Fibroblast of mammary gland (primary cell): ENCODE data around the gene PAEP.

ENCODE experiments used
- DNase-seq: peaks from one replicate; pipeline ENCODE4 v3.0.0-alpha.2; 2010; ENCODE audit warnings: low read depth
- H3K4me3 ChIP-seq: 2 replicates; pipeline ENCODE4 v1.5.1; 2011; ENCODE audit warnings: low read depth, mild to moderate bottlenecking, low read length, moderate library complexity; ENCODE audit not compliant: control insufficient read depth
- TF ChIP-seq, protein P1 (sequence below): conservative IDR thresholded peaks from 2 replicates; pipeline ENCODE4 v1.5.1; 2011; ENCODE audit warnings: low read depth, low read length, inconsistent platforms; ENCODE audit not compliant: control insufficient read depth, insufficient read depth

The PAEP gene

DNA sequence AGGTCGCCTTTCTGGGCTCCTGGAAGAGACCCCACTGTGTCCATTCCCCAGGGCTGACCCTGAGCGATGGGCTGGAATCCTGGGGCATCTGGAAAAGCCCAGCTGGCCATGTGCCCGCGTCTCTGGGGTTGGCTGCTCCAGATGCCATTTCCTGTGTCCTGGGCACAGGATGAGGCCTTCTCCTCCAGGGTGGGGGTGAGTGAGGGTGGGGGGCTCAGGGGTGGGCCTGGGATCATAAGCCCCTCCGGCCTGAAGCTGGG is 30.7 kb downstream of the PAEP start:
- H3K4me3 ChIP-seq, result no peak overlapping the region
- DNase-seq, result no peak
- TF ChIP-seq, protein P1, sequence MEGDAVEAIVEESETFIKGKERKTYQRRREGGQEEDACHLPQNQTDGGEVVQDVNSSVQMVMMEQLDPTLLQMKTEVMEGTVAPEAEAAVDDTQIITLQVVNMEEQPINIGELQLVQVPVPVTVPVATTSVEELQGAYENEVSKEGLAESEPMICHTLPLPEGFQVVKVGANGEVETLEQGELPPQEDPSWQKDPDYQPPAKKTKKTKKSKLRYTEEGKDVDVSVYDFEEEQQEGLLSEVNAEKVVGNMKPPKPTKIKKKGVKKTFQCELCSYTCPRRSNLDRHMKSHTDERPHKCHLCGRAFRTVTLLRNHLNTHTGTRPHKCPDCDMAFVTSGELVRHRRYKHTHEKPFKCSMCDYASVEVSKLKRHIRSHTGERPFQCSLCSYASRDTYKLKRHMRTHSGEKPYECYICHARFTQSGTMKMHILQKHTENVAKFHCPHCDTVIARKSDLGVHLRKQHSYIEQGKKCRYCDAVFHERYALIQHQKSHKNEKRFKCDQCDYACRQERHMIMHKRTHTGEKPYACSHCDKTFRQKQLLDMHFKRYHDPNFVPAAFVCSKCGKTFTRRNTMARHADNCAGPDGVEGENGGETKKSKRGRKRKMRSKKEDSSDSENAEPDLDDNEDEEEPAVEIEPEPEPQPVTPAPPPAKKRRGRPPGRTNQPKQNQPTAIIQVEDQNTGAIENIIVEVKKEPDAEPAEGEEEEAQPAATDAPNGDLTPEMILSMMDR, result no peak

DNA sequence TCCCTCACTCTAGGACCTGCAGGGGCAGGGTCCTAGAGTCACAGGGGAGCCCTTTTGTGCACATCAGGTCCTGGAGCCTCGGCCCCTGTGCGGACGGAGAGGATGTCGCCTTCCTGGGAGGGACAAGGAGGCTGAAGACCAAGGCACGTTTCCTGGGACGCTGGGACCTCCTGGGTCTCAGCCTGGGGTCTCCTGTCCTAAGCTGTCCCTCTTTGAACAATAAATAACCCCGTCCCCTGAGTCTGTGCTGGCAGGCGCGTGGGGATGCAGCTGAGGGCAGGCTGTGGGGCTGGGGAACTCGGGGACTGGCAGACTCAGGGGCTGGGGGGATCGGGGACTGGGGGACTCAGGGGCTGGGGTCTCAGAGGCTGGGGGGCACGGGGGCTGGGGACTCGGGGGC is 31.1 kb downstream of the PAEP start:
- no peak for DNase-seq
- no peak overlapping the region for H3K4me3 ChIP-seq
- TF ChIP-seq, protein P1, result no peak

DNA sequence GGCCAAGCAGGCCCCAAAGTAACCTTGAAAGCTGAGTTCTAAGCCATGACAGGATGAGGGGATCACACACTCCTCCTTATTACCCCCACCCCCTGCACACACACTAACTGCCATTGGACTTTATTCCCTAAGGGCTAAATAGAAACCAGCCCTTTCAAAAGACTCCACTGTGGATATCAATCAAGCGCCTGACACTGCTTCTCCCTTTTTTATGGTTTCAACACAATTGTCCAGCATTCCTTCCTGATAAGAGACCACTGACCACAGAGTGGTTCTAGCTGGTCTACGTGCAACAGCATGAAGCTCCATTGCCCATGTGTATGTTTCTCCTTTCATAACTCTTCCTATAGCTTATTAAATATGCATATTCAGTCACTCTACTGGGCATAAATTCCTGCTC is 34.7 kb downstream of the PAEP start:
- no peak for DNase-seq
- TF ChIP-seq, protein P1, result no peak
- H3K4me3 ChIP-seq, result no peak overlapping the region

DNA sequence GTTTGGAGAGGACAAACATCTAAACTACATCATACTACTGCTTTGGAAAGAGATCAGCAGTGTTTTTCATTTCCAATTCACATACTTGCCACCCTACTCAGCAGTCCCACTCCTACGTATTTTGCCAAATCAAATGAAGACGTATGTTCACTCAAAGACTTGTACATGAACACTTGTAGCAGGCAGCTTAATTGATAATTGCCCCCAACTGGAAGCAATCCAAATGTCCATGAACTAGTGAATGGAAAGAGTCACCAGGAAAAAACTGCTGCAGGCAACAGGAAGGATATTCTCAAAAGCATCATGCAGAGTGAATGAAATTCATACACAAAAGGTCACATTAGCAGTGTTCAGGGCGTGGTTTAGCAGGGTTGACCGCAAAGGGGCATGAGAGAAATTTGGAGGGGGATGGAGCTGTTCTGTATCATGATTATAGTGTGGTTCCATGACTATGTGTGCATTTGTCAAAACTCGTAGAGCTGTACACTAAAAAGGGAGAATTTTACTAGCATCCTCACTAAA is 38.8 kb downstream of the PAEP start:
- H3K4me3 ChIP-seq, result no peak overlapping the region
- DNase-seq, result no peak
- TF ChIP-seq, protein P1, result no peak

DNA sequence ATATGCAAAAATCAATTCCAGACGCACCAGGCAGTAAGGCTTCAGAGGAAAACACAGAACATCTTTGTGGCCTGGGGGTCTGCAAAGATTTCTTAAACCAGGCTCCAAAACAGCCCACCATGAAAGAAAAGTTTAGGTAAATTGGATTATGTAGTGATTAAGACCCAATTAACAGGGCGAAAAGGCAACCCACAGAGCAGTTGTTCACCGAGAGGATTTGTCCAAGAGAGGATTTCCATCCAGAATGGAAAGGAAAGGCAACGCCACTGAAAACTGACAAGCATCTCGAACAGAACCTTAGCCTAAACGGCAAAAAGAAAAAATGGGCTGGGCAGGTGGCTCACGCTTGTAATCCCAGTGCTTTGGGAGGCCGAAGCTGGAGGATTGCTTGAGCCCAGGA is 40.4 kb downstream of the PAEP start:
- no peak for DNase-seq
- H3K4me3 ChIP-seq, result no peak overlapping the region
- TF ChIP-seq, protein P1, result no peak

DNA sequence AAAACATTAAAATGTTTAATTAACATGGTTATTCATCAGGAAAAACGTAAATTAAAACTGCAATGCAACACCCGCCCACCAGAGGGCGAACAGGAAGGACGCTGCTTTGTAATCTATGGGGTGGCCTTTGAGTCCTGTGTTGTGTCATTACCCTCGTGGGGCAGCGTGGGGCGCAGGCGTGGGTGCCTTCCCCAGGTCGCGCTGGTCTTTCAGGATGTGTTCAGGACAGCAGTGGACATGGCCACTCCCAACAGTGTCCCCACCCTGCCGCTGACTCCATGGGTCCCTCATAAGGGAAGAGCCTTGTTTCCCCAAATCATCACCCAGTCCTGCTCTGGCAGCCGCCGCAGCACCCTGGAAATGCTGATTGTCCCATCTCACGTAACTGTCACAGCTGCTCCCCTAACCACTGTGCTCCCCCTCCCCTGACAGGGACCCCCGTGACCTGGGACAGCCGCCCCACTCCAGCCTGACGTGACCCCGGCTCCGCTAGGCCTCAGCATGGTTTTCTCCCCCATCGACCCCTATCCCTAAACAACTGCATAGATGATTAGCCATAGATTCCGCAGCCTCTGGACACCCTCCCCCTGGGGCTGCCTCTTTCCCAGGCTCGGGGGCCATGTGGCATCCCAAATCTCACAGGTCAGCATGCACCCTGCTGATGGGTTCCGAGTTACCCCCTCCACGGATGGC is 41.4 kb downstream of the PAEP start:
- H3K4me3 ChIP-seq, result no peak overlapping the region
- DNase-seq, result peak; percentile 33
- TF ChIP-seq, protein P1, result peak; percentile 70

DNA sequence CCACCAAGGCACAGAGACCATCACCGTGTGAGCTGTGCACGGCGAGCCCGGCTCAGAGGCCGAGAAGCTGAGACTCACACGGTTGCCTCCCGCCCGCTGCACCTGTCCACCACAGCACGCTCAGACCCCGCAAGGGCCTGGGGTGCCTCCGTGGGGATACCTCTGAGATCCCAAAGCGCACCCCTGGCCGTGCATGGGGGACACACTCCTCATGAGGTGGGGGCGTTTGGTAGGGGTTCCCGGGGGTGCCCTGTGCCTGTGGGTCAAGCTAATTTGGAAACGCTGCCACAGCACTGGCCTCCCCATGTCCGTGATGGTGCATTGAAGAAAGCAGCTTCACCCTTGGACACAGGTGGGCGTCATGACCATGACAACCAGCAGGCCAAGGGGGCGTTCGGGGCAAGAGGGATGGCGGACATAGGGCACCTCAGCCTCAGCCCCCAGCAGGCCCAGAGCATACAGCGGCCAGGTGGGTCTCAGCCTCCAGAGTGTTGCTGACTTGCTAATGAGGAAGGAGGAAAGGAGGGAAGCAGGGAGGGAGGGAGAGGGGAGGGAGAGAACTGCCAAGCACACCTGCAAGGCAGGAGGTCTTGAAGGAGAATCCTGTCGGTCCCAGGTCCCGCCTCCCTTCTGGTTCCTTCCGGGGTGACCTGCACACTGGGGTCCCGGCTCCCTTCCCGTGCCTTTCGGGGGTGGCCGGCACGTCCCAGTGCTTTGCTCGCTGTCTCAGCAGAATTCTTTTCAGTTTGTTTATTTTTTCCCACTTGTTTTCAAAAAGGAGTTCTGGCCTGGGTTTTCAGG is 43.1 kb downstream of the PAEP start:
- no peak for DNase-seq
- TF ChIP-seq, protein P1, result no peak
- no peak overlapping the region for H3K4me3 ChIP-seq
